ENCODE measurements around the gene FANCL.

DNA sequence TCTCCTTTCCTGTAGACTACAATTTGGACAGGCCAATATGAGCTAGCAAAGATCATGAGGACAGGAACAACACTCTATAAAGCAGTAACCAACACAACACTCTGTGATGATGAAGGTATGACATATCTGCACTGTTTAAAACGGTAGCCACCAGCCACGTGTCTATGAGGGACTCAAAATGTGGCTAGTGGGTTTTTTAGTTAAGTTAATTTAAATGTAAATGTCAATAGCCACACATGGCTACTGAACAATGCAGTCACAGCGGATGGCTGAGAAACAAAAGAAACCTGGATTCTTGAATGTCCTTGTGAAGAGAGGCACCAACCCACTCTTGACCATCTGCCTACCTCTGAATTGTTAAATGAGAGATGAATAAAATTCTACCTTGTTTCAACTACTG is 33.9 kb downstream of the FANCL start:
- TF ChIP-seq SP1 (IDR thresholded peaks at IDR 0.05) (no peak), FOXM1 (IDR thresholded peaks at IDR 0.05; ENCODE audit: borderline replicate concordance) (no peak), HDGF (IDR thresholded peaks at IDR 0.05; ENCODE audit: borderline replicate concordance) (no peak), PKNOX1 (IDR thresholded peaks at IDR 0.05) (no peak), BHLHE40 (IDR thresholded peaks at IDR 0.05; ENCODE audit: borderline replicate concordance) (no peak), ELF4 (IDR thresholded peaks at IDR 0.05) (no peak), FOXK2 (IDR thresholded peaks at IDR 0.05) (no peak), TARDBP (IDR thresholded peaks at IDR 0.05) (no peak), NFRKB (IDR thresholded peaks at IDR 0.05) (no peak), SUZ12 (IDR thresholded peaks at IDR 0.05) (no peak), FOXA1 (IDR thresholded peaks at IDR 0.05) (no peak), CTBP1 (IDR thresholded peaks at IDR 0.05; ENCODE audit: borderline replicate concordance) (no peak), L3MBTL2 (conservative IDR thresholded peaks at IDR 0.05) (no peak), ZNF384 (IDR thresholded peaks at IDR 0.05) (no peak)
